ENCODE results near the gene RASAL2. TPM values are rescaled to one million over a fixed set of nuclear protein-coding genes. Genes with fewer than 3 reads are reported as not detected.

The RASAL2 gene
- total and polyA plus RNA-seq, 11 donors, result 6.2 to 112 (median 39.9) TPM

GRCh38 chr1:178461104-178461503 is 367.2 kb downstream of the RASAL2 start:
- WGBS, 4 donors, result 23 to 37% (median 27%) methylated on average over 2 of the region's 2 CpGs
- no peak overlapping the region for H3K27ac ChIP-seq
- H3K27me3 ChIP-seq, result no peaks in the 10 kb centered on the region
- no peak overlapping the region for H3K4me3 ChIP-seq
- no peak for TF ChIP-seq CTCF (IDR thresholded peaks at IDR 0.05)
- TF ChIP-seq POLR2A (IDR thresholded peaks at IDR 0.05), result no peak
- no peak for ATAC-seq
- peaks cover 0 to 63% (median 39%) of the 10 kb centered on the region in 9 donors for H3K36me3 ChIP-seq
- DNase-seq, result no peak
- peaks cover 0 to 17% (median 2%) of the 10 kb centered on the region in 12 donors for H3K4me1 ChIP-seq
- intact Hi-C loops (cut with DNase I), result loop anchor here in 2 of 10 donors (5.0 to 10.0 kb wide), 2 partner anchors 134 to 156 kb away; no protein-coding TSS in a partner anchor
- H3K9me3 ChIP-seq, result no peaks in the 10 kb centered on the region

DNA sequence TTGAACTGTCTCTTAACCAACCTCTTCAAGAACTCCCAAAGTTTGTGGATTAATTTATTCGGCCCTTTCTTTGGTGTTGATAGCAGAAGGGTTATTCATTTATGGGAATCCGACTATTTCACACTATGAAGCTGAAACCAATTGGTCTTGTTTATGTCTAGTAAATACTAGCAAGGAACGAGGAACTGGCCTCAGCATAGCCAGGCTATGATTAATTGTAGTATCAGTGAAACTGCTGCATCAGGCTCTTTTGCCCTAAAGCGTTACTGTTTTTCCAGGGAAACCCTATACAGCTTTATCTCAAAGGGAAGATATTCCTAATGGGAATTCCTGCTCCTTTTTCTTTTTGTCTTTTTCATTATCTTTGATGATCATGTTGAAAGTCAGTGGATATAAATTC is 367.8 kb downstream of the RASAL2 start:
- no peak for ATAC-seq
- Histone ChIP-seq H3K36me3 (peaks cover 0 to 63% (median 40%) of the 10 kb centered on the region in 9 donors), H3K9me3 (no peaks in the 10 kb centered on the region), H3K4me1 (peaks cover 0 to 17% (median 2%) of the 10 kb centered on the region in 12 donors), H3K4me3 (no peak overlapping the region), H3K27ac (no peak overlapping the region), H3K27me3 (no peaks in the 10 kb centered on the region)
- TF ChIP-seq POLR2A (IDR thresholded peaks at IDR 0.05) (no peak), CTCF (IDR thresholded peaks at IDR 0.05) (no peak)
- DNase-seq, result no peak
- 87 to 92% (median 90%) methylated on average over 4 of the region's 4 CpGs for WGBS, 4 donors
- intact Hi-C loops (cut with DNase I), result loop anchor here in 2 of 10 donors (5.0 to 10.0 kb wide), 2 partner anchors 134 to 157 kb away; no protein-coding TSS in a partner anchor

DNA sequence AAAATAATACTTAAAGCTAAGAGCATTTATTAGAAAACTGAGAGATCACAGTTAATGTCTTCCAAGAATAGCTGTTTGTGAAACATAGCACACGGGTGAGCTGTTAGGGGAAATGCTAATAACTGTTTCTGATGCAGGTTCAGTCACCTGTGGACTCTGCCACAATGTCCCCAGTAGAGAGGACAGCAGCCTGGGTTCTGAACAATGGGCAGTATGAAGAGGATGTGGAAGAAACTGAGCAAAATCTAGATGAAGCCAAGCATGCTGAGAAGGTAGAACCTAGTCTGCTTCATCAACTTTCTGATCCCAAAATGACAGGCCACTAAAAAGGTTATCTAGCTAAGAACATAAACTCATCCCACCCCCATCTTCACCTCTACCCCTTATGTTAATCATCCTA is 370.2 kb downstream of the RASAL2 start:
- H3K4me1 ChIP-seq, result peaks cover 0 to 22% (median 3%) of the 10 kb centered on the region in 12 donors
- no peaks in the 10 kb centered on the region for H3K27me3 ChIP-seq
- intact Hi-C loops (cut with DNase I), result loop anchor here in 2 of 10 donors (5.0 to 10.0 kb wide), 2 partner anchors 137 to 159 kb away; no protein-coding TSS in a partner anchor
- ATAC-seq, result no peak
- H3K36me3 ChIP-seq, result peaks cover 0 to 63% (median 39%) of the 10 kb centered on the region in 9 donors
- TF ChIP-seq CTCF (IDR thresholded peaks at IDR 0.05), result no peak
- no peak for TF ChIP-seq POLR2A (IDR thresholded peaks at IDR 0.05)
- H3K4me3 ChIP-seq, result no peak overlapping the region
- no peaks in the 10 kb centered on the region for H3K9me3 ChIP-seq
- WGBS, 4 donors, result 89 to 96% (median 93%) methylated on average over 1 of the region's 1 CpG
- no peak for DNase-seq
- H3K27ac ChIP-seq, result no peak overlapping the region

DNA sequence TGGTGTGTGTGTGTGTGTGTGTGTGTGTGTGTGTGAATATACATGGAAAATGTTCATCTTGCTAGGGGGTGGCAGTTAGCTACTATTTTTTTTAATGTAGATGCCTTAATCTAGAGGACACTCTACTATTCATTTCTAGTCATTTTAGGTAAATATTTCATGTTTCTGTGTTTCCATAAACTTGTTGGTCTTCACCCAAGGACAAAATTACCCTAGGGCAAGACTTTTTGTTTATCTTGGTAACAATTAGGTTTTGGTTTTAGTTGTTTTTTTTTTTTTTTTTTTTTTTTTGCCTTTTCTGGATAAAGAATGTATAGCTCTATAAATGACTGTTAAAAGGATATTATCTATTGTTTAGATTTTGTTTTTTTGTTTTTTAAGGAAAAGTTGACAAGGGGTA is 370.7 kb downstream of the RASAL2 start:
- TF ChIP-seq CTCF (IDR thresholded peaks at IDR 0.05) (no peak), POLR2A (IDR thresholded peaks at IDR 0.05) (no peak)
- DNase-seq (no peak), ATAC-seq (no peak)
- intact Hi-C loops (cut with DNase I), result loop anchor here in 2 of 10 donors (5.0 to 10.0 kb wide), 2 partner anchors 137 to 160 kb away; no protein-coding TSS in a partner anchor
- no peak overlapping the region for H3K4me3 ChIP-seq
- H3K27me3 ChIP-seq, result no peaks in the 10 kb centered on the region
- peaks cover 0 to 66% (median 42%) of the 10 kb centered on the region in 9 donors for H3K36me3 ChIP-seq
- H3K27ac ChIP-seq, result no peak overlapping the region
- peaks cover 0 to 22% (median 3%) of the 10 kb centered on the region in 12 donors for H3K4me1 ChIP-seq
- H3K9me3 ChIP-seq, result no peaks in the 10 kb centered on the region
